OCI-LY7 (cell line): ENCODE data around the gene PNPLA1. TPM values are rescaled to one million over a fixed set of nuclear protein-coding genes. Genes with fewer than 3 reads are reported as not detected.

Source experiments
- BruUV-seq: library from RNA; stranded (reverse); fragments of 400-500 nt; replicated peaks from 2 replicates; lab custom pipeline; 2021; lab: Mats Ljungman, UMichigan
- CTCF ChIA-PET: fragments of 300-600 bp; sonication (Branson Sonifier 250); formaldehyde crosslinking; loops from one replicate; lab custom pipeline; 2022; ENCODE audit warnings: antibody characterized with exemption; ENCODE audit not compliant: unreplicated experiment; lab: Charles Lee
- POLR2A ChIA-PET: fragments of 300-600 bp; sonication (Branson Sonifier 250); formaldehyde crosslinking; loops from one replicate; lab custom pipeline; 2022; ENCODE audit warnings: antibody characterized with exemption; lab: Charles Lee
- DNase-seq: peaks from one replicate; pipeline ENCODE4 v3.0.0-alpha.2; 2015; ENCODE audit warnings: low spot score
- H2AFZ ChIP-seq: fragments of 200-600 bp; sonication (generic), shearing (Covaris generic); 2 replicates; pipeline ENCODE4 v1.6.1; 2014; ENCODE audit warnings: mild to moderate bottlenecking, antibody characterized with exemption, low read length, moderate library complexity
- H3K27ac ChIP-seq: fragments of 200-600 bp; sonication (generic); 2 replicates; pipeline ENCODE4 v1.5.1; 2014; ENCODE audit warnings: mixed run types, low read depth, mild to moderate bottlenecking, moderate library complexity, low read length, inconsistent platforms; ENCODE audit not compliant: poor library complexity, severe bottlenecking
- H3K36me3 ChIP-seq: fragments of 200-600 bp; sonication (generic); 2 replicates; pipeline ENCODE4 v1.6.1; 2014; ENCODE audit warnings: mild to moderate bottlenecking, antibody characterized with exemption, low read length, moderate library complexity, mixed read lengths; ENCODE audit not compliant: insufficient read depth
- H3K4me1 ChIP-seq: fragments of 200-600 bp; sonication (generic); 2 replicates; pipeline ENCODE4 v1.5.1; 2014; ENCODE audit warnings: mild to moderate bottlenecking, low read length; ENCODE audit not compliant: insufficient read depth, poor library complexity, severe bottlenecking
- H3K4me2 ChIP-seq: fragments of 200-600 bp; sonication (generic); 2 replicates; pipeline ENCODE4 v1.6.1; 2014; ENCODE audit warnings: mild to moderate bottlenecking, low read length
- H3K4me3 ChIP-seq: fragments of 200-600 bp; sonication (generic); 2 replicates; pipeline ENCODE4 v1.5.1; 2014; ENCODE audit warnings: mild to moderate bottlenecking, low read depth, low read length; ENCODE audit not compliant: poor library complexity, severe bottlenecking
- H3K79me2 ChIP-seq: fragments of 200-600 bp; sonication (generic); 2 replicates; pipeline ENCODE4 v1.6.1; 2016; ENCODE audit warnings: low read depth, mild to moderate bottlenecking, low read length, moderate library complexity, mixed read lengths; ENCODE audit not compliant: insufficient read depth
- H3K9me2 ChIP-seq: fragments of 200-600 bp; sonication (generic); 2 replicates; pipeline ENCODE4 v1.6.1; 2016; ENCODE audit warnings: mild to moderate bottlenecking, low read length, mixed read lengths; ENCODE audit not compliant: insufficient read depth
- H3K9me3 ChIP-seq: fragments of 200-600 bp; sonication (generic); 2 replicates; pipeline ENCODE4 v1.6.1; 2014; ENCODE audit warnings: mild to moderate bottlenecking, mixed run types, low read length, mixed read lengths
- H4K20me1 ChIP-seq: fragments of 200-600 bp; sonication (generic); 2 replicates; pipeline ENCODE4 v1.6.1; 2014; ENCODE audit warnings: mild to moderate bottlenecking, antibody characterized with exemption, low read length, moderate library complexity, mixed read lengths; ENCODE audit not compliant: insufficient read depth
- CTCF ChIP-seq: fragments of 200-600 bp; sonication (generic); conservative IDR thresholded peaks from 2 replicates; pipeline ENCODE4 v1.5.1; 2014; ENCODE audit warnings: mild to moderate bottlenecking, antibody characterized with exemption, low read length, moderate library complexity, mixed read lengths
- EZH2phosphoT487 ChIP-seq: fragments of 200-600 bp; sonication (generic); IDR thresholded peaks from 2 replicates; pipeline ENCODE4 v1.6.1; 2018; ENCODE audit warnings: low read depth, borderline replicate concordance, mild to moderate bottlenecking, mixed run types, antibody characterized with exemption, low read length, moderate library complexity, mixed read lengths
- intact Hi-C: fragments of 100-400 bp; cut with micrococcal nuclease; formaldehyde crosslinking; loops from one replicate; pipeline ENCODE4 v1.10.0; 2022; ENCODE audit not compliant: unreplicated experiment
- total RNA-seq, 2 experiments: library from RNA; depleted of rRNA in 1 of 2; stranded (reverse); fragments of >200 nt in 1 of 2; shearing (Covaris generic) in 1 of 2; gene quantifications; 2 replicates each; pipeline ENCODE4 v1.2.3, GENCODE V29; 2014 to 2022

The PNPLA1 gene
- total RNA-seq, 2 experiments from 2014 or later: not detected

GRCh38 chr6:36298027-36298426 lies 28.2 kb downstream of the PNPLA1 start:
- Histone ChIP-seq H3K79me2 (no peaks in the 10 kb centered on the region), H3K36me3 (no peaks in the 10 kb centered on the region), H3K9me3 (no peaks in the 10 kb centered on the region), H3K4me2 (no peak overlapping the region), H3K4me3 (no peak overlapping the region), H3K27ac (no peak overlapping the region), H4K20me1 (no peaks in the 10 kb centered on the region), H3K9me2 (no peaks in the 10 kb centered on the region), H3K4me1 (peaks cover 4% of the 10 kb centered on the region), H2AFZ (no peak overlapping the region)
- no peak for TF ChIP-seq CTCF
- no peak for TF ChIP-seq EZH2phosphoT487
- ChIA-PET CTCF (no interaction called here), POLR2A (interaction anchor here (1.0 kb wide), 1 partner anchor 11 kb away, joined by 3 read pairs; no protein-coding TSS in a partner anchor)
- intact Hi-C loops: no loop called here
- no TSS peak for BruUV-seq
- DNase-seq: no peak

DNA sequence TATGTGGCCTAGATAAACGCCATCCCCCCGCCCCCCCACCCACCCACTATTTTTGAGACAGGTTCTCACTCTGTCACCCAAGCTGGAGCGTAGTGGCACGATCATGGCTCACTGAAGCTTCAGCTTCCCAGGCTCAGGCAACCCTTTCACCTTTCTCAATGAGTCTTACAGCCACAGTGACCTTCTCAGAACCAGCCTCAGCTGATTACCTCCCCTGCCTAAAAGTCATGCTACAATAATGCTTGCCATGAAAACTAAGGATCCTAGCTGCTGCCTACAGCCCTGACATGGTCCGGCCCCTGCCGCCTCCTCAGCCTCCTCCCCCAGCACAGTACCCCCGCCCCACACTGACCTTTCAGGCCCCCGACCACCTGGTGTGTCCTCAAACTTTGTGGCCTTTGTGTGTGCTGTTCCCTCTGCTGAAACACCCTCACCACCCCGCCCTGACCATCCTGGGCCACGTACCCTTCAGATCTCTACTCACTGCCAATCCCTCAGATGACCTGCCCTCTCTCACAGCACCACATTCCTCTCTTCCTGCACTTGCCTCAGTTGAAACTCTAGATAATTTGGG lies 31.3 kb downstream of the PNPLA1 start:
- BruUV-seq: no TSS peak
- POLR2A ChIA-PET: interaction anchor here (0.6 to 1.1 kb wide), 2 partner anchors 14 to 211 kb away, joined by 3 read pairs; no protein-coding TSS in a partner anchor
- H3K9me2 ChIP-seq: no peaks in the 10 kb centered on the region
- intact Hi-C loops: loop anchor here (5.0 kb wide), 1 partner anchor 179 kb away; no protein-coding TSS in a partner anchor
- no peaks in the 10 kb centered on the region for H3K9me3 ChIP-seq
- no peaks in the 10 kb centered on the region for H3K79me2 ChIP-seq
- no peak overlapping the region for H3K4me3 ChIP-seq
- H3K36me3 ChIP-seq: no peaks in the 10 kb centered on the region
- no peak for DNase-seq
- no peak overlapping the region for H3K4me2 ChIP-seq
- CTCF ChIA-PET: no interaction called here
- no peak overlapping the region for H3K27ac ChIP-seq
- H2AFZ ChIP-seq: no peak overlapping the region
- no peaks in the 10 kb centered on the region for H4K20me1 ChIP-seq
- TF ChIP-seq EZH2phosphoT487: no peak
- TF ChIP-seq CTCF: no peak
- H3K4me1 ChIP-seq: peaks cover 4% of the 10 kb centered on the region

DNA sequence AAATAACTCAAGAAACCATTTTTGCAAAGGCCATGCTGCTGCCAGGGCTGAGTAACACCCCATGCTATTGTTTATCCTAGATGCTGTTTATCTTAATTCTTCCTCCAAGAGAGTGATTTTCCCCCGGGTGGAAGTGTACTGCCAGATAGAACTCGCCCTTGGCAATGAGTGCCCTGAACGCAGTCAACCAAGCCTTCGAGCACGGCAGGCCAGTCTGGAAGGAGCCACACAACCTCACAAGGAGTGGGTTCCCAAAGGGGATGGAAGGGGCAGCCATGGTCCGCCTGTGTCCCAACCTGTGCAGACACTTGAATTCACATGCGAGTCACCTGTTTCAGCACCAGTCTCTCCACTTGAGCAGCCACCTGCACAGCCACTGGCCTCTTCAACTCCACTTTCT lies 31.9 kb downstream of the PNPLA1 start:
- Histone ChIP-seq H3K27ac (no peak overlapping the region), H2AFZ (no peak overlapping the region), H3K4me1 (peaks cover 4% of the 10 kb centered on the region), H3K9me3 (no peaks in the 10 kb centered on the region), H3K36me3 (no peaks in the 10 kb centered on the region), H4K20me1 (no peaks in the 10 kb centered on the region), H3K4me3 (no peak overlapping the region), H3K4me2 (no peak overlapping the region), H3K79me2 (no peaks in the 10 kb centered on the region), H3K9me2 (no peaks in the 10 kb centered on the region)
- TF ChIP-seq CTCF: no peak
- TF ChIP-seq EZH2phosphoT487: no peak
- intact Hi-C loops: loop anchor here (1.0 to 5.0 kb wide), 3 partner anchors 59 to 275 kb away; partner anchors contain the start of gene MAPK14
- POLR2A ChIA-PET: no interaction called here
- CTCF ChIA-PET: interaction anchor here (1.4 to 1.6 kb wide), 2 partner anchors 11 to 19 kb away, joined by 4 to 7 read pairs; no protein-coding TSS in a partner anchor
- DNase-seq: no peak
- BruUV-seq: no TSS peak
